HG03039 (cell line): ENCODE measurements around the gene EIF4E1B.

Source experiments
- ATAC-seq: cut with Tn5 transposase; IDR thresholded peaks from one replicate; pipeline ENCODE4 v1.9.1; 2021; ENCODE audit warnings: mild to moderate bottlenecking, moderate library complexity; ENCODE audit not compliant: unreplicated experiment

Gene EIF4E1B

DNA sequence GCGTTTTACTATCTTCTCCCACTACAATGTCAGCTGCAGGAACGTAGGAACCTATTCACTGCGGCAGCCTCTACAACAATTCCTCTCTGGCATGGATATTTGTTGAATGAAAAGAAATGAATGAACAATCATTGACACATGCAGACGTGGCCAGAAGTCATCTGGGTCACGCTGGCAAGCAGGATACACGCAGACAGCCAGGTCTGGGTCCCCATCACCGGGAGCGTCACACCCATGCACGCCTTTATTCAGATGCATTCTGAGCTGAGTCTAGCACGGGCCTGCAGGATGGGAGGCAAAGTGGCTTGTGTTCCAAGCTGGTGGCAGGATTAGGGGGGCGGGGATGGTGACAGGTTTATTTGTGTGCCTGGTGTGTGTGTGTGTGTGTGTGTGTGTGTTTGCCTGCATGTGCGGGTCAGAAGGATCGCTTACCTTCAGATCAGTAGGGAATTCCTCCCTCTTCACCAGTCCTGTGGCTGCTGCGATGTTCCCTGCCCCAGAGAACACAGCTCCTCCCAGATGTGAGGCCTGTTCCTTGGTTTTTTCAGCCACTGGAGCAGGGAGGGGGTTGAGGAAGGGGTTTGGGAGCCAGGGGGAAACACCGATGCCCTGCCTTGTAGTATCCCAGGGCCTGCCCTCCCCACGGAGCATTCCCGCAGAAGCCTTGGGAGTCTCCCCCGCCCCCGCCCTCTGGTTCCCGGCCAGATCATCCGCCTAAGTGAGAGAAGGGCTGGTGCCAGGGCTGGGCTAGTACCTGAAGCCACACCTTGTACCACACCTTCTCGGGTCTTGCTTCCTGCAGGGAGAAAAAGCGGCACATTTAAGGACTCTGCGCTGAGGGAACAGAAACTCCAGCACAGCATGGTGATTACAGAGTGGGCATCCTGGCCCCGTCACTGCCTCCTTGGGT, 4.3 kb upstream of the EIF4E1B start:
- no peak for ATAC-seq

GRCh38 chr5:176626876-176627236, 3.6 kb upstream of the EIF4E1B start:
- no peak for ATAC-seq

GRCh38 chr5:176627582-176627981, 2.9 kb upstream of the EIF4E1B start:
- no peak for ATAC-seq

GRCh38 chr5:176628406-176629228, 1.9 kb upstream of the EIF4E1B start:
- ATAC-seq: no peak

- no peak for ATAC-seq
Measured at GRCh38 chr5:176629317-176629852, 1.1 kb upstream of the EIF4E1B start.

- ATAC-seq: no peak
Measured at GRCh38 chr5:176630681-176631222, 277 bp downstream of the EIF4E1B start.

DNA sequence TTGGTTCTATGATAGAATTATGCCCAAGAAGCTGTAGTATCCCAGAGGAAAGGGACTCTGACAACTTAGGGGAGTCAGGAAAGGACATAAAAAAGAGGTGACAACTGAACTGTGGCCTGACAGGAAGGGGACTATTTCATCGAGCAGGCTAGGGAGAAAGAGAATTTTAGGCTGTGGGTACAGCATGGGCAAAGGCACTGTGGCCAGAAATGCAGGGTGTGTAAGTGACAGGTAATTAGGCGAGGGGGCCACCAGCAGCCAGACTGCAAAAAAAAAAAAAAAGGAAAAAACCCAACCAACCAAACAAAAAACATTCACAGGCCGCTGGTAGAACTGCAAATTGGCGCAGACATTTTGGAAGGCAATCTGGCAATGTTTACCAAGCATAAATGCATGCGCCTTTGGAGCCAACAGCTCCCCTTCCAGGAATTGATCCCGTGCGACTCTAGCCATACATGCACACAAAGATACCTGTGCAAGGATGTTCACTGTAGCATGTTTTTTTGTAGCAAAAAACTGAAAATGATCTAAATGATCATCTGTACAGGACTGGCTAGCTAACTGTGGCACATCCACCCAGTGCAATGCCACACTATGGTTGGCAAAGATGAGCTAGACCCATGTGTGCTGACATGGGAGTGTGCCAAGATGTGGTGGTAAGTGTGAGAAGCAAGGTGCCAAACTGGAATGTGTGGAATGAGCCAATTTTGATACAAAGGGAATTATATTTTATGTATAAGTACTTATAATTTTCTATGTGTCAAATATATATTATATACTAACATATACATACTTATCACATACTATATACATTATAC, 1.1 kb downstream of the EIF4E1B start:
- no peak for ATAC-seq

DNA sequence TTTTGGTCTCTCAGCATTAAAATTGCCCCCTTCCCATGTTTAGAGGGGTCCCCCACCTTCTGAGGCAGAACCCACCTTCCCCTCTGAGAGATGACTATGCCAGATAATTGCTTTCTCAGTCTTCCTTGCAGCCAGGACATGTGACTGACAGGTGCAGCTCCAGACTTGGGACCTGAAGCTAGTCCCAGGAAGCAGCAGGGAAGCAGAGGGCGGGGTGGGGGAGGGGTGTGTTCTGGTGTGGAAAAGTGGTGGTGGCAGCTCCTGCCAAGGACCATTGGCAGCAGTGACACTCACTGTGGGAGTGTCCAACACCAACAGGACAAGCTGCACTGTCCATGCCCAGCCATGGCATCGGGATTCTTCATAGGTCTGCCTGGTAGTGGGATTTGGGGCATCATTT, 2.3 kb downstream of the EIF4E1B start:
- no peak for ATAC-seq

DNA sequence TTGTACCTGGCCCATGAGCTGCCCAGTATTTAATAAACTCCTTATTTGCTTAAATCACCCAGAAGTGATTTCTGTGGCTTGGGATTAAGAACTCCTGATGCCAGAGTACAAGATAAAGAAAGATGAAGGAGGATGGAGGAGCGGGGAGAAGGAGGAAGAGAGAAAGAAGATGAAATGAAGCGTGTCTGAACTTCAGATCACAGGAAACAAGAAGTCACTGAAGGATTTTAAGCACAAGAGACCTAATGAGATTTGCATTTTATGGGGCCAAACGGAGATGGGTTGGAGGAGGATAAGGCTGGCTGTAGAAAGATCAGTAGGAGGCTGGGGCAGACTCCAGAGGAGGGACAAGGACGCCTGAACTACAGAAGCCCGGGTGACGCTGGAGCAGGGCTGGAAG, 3.1 kb downstream of the EIF4E1B start:
- no peak for ATAC-seq

- ATAC-seq: no peak
Measured at GRCh38 chr5:176636426-176636825, 6.0 kb downstream of the EIF4E1B start.

- no peak for ATAC-seq
Measured at GRCh38 chr5:176637556-176637955, 7.1 kb downstream of the EIF4E1B start.

- ATAC-seq: no peak
Measured at GRCh38 chr5:176638437-176638836, 8.0 kb downstream of the EIF4E1B start.

DNA sequence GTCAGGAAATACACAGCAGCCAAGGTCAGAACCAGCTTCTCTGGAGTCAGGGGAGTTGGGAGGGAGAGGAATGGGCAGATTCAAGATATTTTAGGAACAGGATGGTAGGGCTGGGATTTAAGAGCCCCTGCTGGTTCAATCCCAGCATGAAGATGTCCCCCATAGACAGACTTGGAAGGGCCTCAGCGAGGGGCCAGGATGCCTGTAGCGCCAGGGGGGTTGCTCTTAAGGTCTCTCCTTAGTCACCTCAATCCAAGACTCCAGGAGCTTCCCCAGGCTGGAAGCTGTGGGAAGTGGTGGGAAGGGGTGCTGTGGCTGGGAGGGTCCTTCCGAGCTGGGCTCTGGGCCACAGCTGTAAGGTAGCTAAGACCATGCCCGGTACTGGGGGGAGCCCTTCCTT, 8.7 kb downstream of the EIF4E1B start:
- no peak for ATAC-seq

DNA sequence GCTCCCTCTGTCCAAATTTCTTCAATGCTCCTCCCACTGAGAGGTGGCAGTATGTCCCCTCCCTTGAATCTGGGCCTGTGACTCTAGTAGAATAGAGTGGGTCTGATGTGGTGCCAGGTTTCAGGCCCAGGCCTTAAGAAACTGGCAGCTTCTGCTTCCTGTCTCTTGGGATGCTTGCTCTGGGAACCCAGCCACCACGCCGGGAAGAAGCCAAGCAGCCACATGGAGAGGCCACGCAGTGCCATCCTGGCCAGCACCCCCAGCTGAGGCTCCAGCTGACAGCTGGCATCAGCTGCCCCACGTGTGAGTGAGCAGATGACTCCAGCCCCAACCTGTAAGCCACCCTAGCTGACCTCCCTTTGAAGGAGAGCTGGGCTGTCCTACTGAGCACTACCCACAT, 9.5 kb downstream of the EIF4E1B start:
- no peak for ATAC-seq

DNA sequence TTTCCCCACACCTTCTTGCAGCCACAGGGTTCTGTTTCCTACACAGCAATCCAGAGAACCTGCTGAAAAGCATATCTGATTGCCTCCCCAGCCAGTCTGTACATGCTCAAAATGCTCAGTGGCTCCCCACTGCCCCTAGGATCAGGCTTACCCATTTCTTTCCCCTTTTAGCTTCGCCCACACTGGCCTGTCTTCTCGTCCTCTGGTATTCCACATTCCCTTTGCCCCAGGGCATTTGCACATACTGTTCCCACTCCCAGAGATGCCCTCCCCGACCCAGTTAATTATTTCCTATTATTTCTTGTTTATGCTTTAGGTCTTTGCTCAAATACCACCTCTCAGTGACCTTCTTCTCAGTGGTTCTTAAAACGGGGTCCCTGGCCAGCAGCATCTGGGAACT, 10.1 kb downstream of the EIF4E1B start:
- ATAC-seq: no peak

GRCh38 chr5:176642675-176643490, 12.4 kb downstream of the EIF4E1B start:
- no peak for ATAC-seq

DNA sequence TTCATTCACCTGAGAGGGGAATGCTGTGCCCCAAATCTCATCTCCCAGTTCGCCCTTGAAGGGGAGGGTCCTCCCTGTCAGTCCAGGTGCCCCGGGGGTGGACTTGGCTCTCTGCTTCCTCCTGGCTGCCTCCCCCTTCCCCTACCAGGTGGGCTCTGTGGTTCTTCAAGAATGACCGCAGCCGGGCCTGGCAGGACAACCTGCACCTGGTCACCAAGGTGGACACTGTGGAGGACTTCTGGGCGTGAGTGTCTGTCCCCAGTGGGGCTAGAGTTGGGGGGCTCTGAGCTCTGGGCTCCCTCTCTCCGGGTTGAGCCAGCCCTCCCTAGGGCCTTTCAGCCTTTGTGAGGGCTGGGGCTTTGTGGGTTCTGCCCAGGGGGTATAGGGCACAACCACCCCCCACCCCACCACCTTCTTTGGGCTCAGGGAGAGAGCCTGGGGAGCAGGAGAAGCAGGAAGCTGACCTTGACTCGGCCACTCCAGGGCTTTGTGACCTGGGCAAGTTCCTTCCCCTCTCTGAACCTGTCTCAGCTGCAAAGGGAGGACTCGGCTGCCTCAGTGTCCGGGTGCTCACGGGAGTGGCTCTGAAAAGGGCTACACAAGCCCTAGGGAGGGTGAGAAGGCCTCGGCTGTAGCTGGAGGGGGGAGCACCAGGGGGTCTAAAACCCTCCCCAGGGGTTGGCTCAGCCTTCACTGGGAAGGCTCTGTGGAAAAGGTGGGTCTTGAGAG, 13.2 kb downstream of the EIF4E1B start:
- ATAC-seq: no peak

- ATAC-seq: no peak
Measured at GRCh38 chr5:176644294-176644693, 13.8 kb downstream of the EIF4E1B start.
